Raji (cell line): ENCODE data around the gene CADM4.

Experiments used
- POLR2A ChIP-seq: IDR thresholded peaks from 2 replicates; pipeline ENCODE4 v1.6.1; 2011; ENCODE audit warnings: low read depth, low read length, control low read depth; ENCODE audit not compliant: insufficient read depth

Gene CADM4

DNA sequence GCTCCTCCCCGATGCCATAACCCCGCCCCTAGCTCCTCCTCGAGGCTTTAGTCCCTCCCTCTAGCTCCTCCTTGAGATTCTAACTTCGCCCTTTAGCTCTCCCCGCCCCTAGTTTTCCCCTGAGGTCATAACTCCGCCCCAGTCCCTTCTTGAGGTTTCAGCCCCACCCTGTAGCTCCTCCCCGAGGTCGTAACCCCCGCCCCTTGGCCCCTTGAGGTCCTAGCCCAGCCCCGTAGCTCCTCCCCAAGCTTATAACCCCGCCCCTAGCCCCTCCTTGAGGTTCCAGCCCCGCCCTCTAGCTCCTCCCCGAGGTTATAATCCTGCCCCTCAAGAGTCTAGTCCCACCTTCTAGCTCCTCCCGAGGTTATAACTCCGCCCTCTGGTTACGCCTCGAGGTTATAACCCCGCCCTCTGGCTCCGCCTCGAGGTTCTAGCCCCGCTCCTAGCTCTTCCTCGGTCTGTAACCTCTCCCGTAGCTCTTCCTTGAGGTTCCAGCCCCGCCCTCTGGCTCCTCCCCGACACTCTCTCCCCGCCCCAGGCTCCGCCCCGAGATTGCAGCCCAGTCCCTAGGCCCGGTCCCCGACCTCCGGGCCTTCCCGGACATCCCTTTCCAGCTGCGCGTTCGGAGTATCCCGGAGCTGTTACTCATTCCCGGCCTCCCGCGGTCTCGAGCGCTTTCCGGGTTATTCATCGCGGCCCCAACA, 28.9 kb upstream of the CADM4 start:
- no peak for TF ChIP-seq POLR2A

- TF ChIP-seq POLR2A, result no peak
Measured at GRCh38 chr19:43667876-43668405, 28.3 kb upstream of the CADM4 start.

- TF ChIP-seq POLR2A, result no peak
Measured at GRCh38 chr19:43667126-43667875, 27.7 kb upstream of the CADM4 start.

DNA sequence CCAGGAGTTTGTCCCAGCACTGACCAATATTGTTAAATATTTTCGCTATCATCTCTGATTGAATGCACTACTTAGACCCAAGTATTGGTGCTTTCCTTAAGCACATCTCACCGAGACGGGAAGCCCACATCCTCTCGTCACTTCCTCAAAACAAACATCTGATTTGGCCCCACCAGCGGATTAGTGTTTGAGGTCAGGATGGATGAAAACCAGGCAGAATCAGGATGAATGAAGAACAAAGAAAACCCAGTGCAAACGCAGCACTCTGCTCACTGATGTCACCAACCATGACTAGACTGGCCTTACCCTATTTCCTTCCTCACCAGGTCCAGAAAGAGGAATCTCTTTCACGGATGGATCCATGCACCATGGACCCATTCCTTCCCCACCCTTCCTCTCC, 24.4 kb upstream of the CADM4 start:
- TF ChIP-seq POLR2A, result no peak

DNA sequence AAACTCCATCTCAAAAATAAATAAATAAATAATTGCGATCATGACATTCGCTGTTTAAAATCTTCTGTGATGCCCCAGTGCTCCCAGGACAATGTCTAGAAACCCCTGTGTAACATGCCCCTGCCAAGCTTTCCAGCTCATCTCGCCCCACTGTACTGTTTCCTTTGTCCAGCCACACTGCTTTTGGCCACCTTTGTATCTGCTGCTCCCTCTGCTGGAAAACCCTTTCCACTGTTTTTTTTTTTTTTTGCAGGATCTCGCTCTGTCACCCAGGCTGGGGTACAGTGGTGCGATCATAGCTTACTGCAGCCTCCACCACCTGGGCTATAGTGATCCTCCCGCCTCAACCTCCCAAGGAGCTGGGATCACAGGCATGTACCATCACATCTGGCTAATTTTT, 22.8 kb upstream of the CADM4 start:
- TF ChIP-seq POLR2A, result no peak

DNA sequence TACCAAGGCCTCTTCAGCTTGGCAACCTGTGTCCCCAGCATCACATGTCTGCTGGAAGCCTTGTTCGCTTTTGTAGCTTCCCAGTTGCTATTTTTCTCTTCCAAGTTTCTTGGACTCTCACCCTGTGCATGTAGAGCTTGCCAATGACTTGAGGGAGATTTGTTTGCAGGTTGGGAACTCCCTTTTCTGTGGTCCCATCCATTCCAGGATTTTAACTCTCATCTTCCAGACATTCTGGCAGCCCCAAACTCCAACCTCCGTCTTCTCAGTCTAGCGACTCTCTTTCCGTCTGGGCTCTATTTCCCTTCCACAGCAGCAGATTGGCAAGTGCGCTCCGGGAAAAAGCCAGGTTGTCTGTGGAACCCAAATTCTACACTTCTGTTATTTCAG, 21.3 kb upstream of the CADM4 start:
- TF ChIP-seq POLR2A, result no peak

- TF ChIP-seq POLR2A, result no peak
Measured at GRCh38 chr19:43660301-43660970, 20.8 kb upstream of the CADM4 start.

DNA sequence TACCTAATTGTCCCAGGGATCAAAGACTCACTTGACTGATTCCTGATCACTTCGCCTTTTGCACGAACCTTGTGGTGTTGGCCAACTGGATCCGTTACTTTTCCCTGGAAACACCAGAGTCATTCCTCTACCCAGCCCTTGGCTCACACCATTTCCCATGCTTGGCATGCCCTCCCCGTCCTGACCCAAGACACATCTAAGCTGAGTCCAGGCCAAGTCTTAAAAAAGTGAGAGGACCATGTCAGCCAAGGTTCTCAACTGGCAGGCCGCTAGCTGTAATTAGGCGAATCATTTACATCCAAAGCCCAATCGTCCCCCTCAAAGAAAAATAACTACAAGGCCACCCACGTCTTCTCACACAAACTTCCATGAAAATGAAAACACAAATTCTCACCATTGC, 18.8 kb upstream of the CADM4 start:
- TF ChIP-seq POLR2A, result no peak

DNA sequence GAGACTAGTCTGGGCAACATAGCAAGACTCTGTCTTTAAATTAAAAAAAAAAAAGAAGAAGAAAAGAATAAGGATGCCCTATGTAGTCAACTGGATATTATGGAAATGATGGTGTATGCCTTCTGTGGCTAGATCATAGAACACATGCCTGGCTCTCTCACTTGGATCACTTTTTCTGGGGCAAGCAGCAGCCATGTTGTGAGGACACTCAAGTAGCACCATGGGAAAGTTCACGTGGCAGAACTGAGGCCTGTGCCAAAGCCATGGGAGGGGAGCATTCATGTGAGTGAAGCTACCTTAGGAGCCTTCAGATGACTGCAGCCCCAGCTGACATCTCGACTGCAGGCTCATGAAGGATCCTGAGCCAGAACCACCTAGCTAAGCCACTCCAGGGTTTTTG, 18.4 kb upstream of the CADM4 start:
- no peak for TF ChIP-seq POLR2A

- TF ChIP-seq POLR2A, result no peak
Measured at GRCh38 chr19:43656436-43656835, 16.8 kb upstream of the CADM4 start.

DNA sequence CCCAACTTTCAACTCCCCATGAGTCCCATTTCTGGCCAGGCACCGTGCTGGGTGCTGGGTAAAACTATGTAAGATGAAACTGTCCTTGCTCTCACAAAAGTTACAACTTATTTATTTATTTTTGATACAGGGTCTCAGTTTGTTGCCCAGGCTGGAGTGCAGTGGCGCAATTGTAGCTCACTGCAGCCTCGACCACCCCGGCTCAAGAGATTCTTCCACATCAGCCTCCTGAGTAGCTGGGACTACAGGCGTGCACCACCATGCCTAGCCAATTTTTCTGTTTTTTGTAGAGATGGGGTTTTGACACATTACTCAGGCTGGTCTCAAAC, 12.9 kb upstream of the CADM4 start:
- no peak for TF ChIP-seq POLR2A

DNA sequence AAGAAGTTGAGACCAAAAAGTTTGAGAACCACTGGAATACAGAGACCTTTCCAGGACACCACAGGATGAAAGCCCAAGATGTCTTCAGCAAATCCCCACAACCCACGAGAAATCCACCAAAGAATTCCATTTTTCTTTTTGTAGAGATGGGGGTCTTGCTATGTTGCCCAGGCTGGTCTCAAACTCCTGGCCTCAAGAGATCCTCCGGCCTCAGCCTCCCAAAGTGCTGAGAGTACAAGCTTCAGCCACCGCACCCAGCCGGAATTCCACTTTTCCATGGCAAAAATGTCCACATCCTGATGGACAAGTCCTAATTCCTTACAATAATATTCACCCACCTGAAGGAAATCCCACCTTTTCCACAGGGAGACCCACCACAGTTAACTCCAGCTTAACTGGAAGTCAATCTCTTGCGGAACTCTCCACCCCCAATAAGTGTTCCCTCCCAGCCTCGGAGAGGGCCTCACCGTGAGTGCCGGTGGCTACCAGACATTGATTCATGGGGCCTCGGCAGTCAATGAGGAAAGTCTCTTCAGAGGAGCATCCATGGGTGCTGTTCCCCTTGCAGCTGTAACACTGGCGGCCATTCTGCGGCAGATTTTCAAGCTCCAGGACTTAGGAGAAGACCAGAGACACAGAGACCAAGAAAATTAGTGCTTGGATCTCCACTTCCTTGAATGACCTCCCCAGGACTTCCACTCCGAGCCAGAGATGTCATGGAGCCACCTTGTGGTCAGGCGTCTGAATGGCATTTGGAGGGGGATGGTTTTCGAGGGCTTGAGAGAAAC, 12.3 kb upstream of the CADM4 start:
- no peak for TF ChIP-seq POLR2A

DNA sequence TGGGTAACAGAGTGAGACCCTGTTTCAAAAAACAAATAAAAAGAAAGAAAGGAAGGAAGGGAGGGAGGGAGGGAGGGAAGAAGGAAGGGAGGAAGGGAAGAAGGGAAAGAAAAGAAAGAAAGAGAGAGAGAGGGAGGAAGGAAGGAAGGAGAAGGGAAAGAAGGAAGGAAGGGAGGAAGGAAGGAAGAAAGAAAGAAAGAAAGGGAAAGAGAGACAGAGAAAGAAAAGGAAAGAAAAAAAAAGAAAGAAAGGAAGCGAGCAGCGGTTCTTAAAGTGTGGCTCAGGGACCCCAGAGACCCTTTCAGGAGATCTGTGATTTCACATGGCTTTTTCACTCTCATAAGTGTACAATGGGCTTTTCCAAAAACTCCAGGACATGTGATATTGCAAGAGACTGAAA, 9.9 kb upstream of the CADM4 start:
- TF ChIP-seq POLR2A, result no peak

- TF ChIP-seq POLR2A, result no peak
Measured at GRCh38 chr19:43648633-43649032, 9.0 kb upstream of the CADM4 start.

DNA sequence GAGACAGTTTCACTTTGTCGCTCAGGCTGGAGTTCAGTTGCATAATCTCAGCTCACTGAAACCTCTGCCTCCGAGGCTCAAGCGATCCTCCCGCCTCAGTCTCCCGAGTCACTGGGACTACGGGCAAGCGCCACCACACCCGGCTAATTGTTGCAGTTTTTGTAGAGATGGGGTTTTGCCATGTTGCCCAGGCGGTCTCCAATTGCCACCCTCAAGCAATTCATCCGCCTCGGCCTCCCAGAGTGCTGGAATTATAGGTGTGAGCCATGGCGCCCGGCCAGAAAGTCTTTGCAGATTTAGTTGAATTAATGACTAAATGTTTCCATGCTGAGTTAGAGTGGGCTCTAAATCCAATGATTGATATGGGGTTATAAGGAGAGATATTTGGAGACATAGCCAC, 4.5 kb upstream of the CADM4 start:
- TF ChIP-seq POLR2A, result no peak
